DND-41 (cell line): Measurements from ENCODE around the gene MIS18BP1.

Experiments used
- ATAC-seq: fragments of 200-7000 bp; cut with Tn5 transposase; 3 replicates; pipeline ENCODE4 v1.9.1; 2021; ENCODE audit warnings: low read depth; ENCODE audit not compliant: insufficient read depth
- DNase-seq: peaks from one replicate; pipeline ENCODE4 v3.0.0-alpha.2; 2020
- H2AFZ ChIP-seq: 2 replicates; pipeline ENCODE4 v1.6.0; 2012; ENCODE audit warnings: low read depth, low read length
- H3K27ac ChIP-seq: 2 replicates; pipeline ENCODE4 v1.5.1; 2012; ENCODE audit warnings: low read length, inconsistent platforms
- H3K27me3 ChIP-seq: fragments of 200-600 bp; sonication (generic); 2 replicates; pipeline ENCODE4 v1.6.0; 2012; ENCODE audit warnings: low read length, mild to moderate bottlenecking, inconsistent platforms; ENCODE audit not compliant: insufficient read depth, poor library complexity
- H3K36me3 ChIP-seq: 2 replicates; pipeline ENCODE4 v1.5.1; 2012; ENCODE audit warnings: low read length, inconsistent platforms; ENCODE audit not compliant: insufficient read depth
- H3K4me1 ChIP-seq: 2 replicates; pipeline ENCODE4 v1.5.1; 2012; ENCODE audit warnings: mild to moderate bottlenecking, low read length; ENCODE audit not compliant: insufficient read depth
- H3K4me2 ChIP-seq: 2 replicates; pipeline ENCODE4 v1.6.0; 2012; ENCODE audit warnings: mild to moderate bottlenecking, moderate library complexity, low read length, inconsistent platforms; ENCODE audit not compliant: insufficient read depth
- H3K4me3 ChIP-seq, 2 experiments: fragments of 200-600 bp in 1 of 2; shearing (Covaris generic) in 1 of 2; 2 replicates each; pipeline ENCODE4 v1.5.1; 2012 to 2016; ENCODE audit warnings: inconsistent platforms in 2 of 2, low read length in 2 of 2, mild to moderate bottlenecking in 2 of 2, low read depth in 1 of 2, moderate library complexity in 1 of 2
- H3K79me2 ChIP-seq: 2 replicates; pipeline ENCODE4 v1.6.0; 2012; ENCODE audit warnings: low read length, inconsistent platforms; ENCODE audit not compliant: insufficient read depth
- H3K9ac ChIP-seq: 2 replicates; pipeline ENCODE4 v1.6.0; 2012; ENCODE audit warnings: low read depth, mild to moderate bottlenecking, inconsistent platforms, low read length, moderate library complexity
- H3K9me3 ChIP-seq: 2 replicates; pipeline ENCODE4 v1.5.1; 2012; ENCODE audit warnings: low read length, moderate library complexity, mild to moderate bottlenecking, inconsistent platforms; ENCODE audit not compliant: insufficient read depth, severe bottlenecking
- H4K20me1 ChIP-seq: 2 replicates; pipeline ENCODE4 v1.6.0; 2012; ENCODE audit warnings: low read length; ENCODE audit not compliant: insufficient read depth
- EZH2 ChIP-seq: IDR thresholded peaks from 3 replicates; pipeline ENCODE4 v1.6.1; 2012; ENCODE audit warnings: borderline replicate concordance, low read depth, mild to moderate bottlenecking, moderate library complexity, low read length, inconsistent platforms; ENCODE audit not compliant: severe bottlenecking
- TF ChIP-seq, protein P1 (sequence below): IDR thresholded peaks from 2 replicates; pipeline ENCODE4 v1.5.1; 2012; ENCODE audit warnings: borderline replicate concordance, low read length, moderate library complexity, mild to moderate bottlenecking; ENCODE audit not compliant: poor library complexity, severe bottlenecking; ENCODE audit errors: extremely low read depth

The MIS18BP1 gene

GRCh38 chr14:45185100-45185814 lies 67.7 kb downstream of the MIS18BP1 start:
- Histone ChIP-seq H3K9me3 (no peaks in the 10 kb centered on the region), H3K79me2 (no peaks in the 10 kb centered on the region), H3K9ac (no peak overlapping the region), H3K36me3 (peaks cover 28% of the 10 kb centered on the region), H3K27ac (no peak overlapping the region), H3K4me2 (no peak overlapping the region), H3K27me3 (no peaks in the 10 kb centered on the region), H2AFZ (no peak overlapping the region), H4K20me1 (no peaks in the 10 kb centered on the region), H3K4me3 (no peak overlapping the region), H3K4me1 (no peaks in the 10 kb centered on the region)
- no peak for DNase-seq
- no peak for TF ChIP-seq EZH2
- TF ChIP-seq, protein P1, sequence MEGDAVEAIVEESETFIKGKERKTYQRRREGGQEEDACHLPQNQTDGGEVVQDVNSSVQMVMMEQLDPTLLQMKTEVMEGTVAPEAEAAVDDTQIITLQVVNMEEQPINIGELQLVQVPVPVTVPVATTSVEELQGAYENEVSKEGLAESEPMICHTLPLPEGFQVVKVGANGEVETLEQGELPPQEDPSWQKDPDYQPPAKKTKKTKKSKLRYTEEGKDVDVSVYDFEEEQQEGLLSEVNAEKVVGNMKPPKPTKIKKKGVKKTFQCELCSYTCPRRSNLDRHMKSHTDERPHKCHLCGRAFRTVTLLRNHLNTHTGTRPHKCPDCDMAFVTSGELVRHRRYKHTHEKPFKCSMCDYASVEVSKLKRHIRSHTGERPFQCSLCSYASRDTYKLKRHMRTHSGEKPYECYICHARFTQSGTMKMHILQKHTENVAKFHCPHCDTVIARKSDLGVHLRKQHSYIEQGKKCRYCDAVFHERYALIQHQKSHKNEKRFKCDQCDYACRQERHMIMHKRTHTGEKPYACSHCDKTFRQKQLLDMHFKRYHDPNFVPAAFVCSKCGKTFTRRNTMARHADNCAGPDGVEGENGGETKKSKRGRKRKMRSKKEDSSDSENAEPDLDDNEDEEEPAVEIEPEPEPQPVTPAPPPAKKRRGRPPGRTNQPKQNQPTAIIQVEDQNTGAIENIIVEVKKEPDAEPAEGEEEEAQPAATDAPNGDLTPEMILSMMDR, result no peak
- no peak for ATAC-seq

GRCh38 chr14:45181806-45182205 lies 71.2 kb downstream of the MIS18BP1 start:
- Histone ChIP-seq H3K79me2 (no peaks in the 10 kb centered on the region), H3K9me3 (no peaks in the 10 kb centered on the region), H3K9ac (no peak overlapping the region), H3K27ac (no peak overlapping the region), H3K4me3 (no peak overlapping the region), H4K20me1 (no peaks in the 10 kb centered on the region), H2AFZ (no peak overlapping the region), H3K4me1 (no peaks in the 10 kb centered on the region), H3K36me3 (peaks cover 14% of the 10 kb centered on the region; the same call in 1 of the 2 replicates), H3K27me3 (no peaks in the 10 kb centered on the region), H3K4me2 (no peak overlapping the region)
- DNase-seq, result no peak
- ATAC-seq, result no peak
- no peak for TF ChIP-seq EZH2
- TF ChIP-seq, protein P1, result no peak

DNA sequence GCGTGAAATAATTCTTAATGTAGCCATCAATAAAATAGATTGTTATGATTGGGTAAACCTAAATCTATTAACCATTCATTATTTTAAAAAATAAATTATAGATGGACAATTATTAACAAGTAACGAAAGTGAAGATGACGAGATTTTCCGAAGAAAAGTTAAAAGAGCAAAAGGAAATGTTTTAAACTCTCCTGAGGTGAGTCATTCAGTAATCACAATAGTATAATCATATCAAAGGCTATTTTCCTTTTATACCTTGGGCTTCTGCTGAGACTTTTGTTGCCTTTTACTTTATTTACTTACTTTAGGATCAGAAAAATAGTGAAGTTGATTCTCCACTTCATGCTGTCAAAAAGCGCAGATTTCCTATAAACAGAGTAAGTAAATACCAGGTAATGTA lies 71.7 kb downstream of the MIS18BP1 start:
- Histone ChIP-seq H4K20me1 (no peaks in the 10 kb centered on the region), H3K9ac (no peak overlapping the region), H3K4me1 (no peaks in the 10 kb centered on the region), H3K27me3 (no peaks in the 10 kb centered on the region), H3K79me2 (no peaks in the 10 kb centered on the region), H3K9me3 (no peaks in the 10 kb centered on the region), H2AFZ (no peak overlapping the region), H3K27ac (no peak overlapping the region), H3K4me2 (no peak overlapping the region), H3K4me3 (no peak overlapping the region), H3K36me3 (peaks cover 11% of the 10 kb centered on the region; the same call in 1 of the 2 replicates)
- DNase-seq, result no peak
- TF ChIP-seq, protein P1, result no peak
- no peak for TF ChIP-seq EZH2
- ATAC-seq, result no peak

- ATAC-seq (no peak), DNase-seq (no peak)
- H3K27ac ChIP-seq, result no peak overlapping the region
- TF ChIP-seq EZH2, result no peak
- TF ChIP-seq, protein P1, result no peak
- H3K4me3 ChIP-seq, result no peak overlapping the region
- no peaks in the 10 kb centered on the region for H3K4me1 ChIP-seq
- H3K4me2 ChIP-seq, result no peak overlapping the region
- no peaks in the 10 kb centered on the region for H4K20me1 ChIP-seq
- H3K9ac ChIP-seq, result no peak overlapping the region
- H3K9me3 ChIP-seq, result no peaks in the 10 kb centered on the region
- no peaks in the 10 kb centered on the region for H3K79me2 ChIP-seq
- no peak overlapping the region for H2AFZ ChIP-seq
- no peaks in the 10 kb centered on the region for H3K27me3 ChIP-seq
- peaks cover 7% of the 10 kb centered on the region; the same call in 1 of the 2 replicates for H3K36me3 ChIP-seq
Observed at GRCh38 chr14:45177076-45177475, 75.9 kb downstream of the MIS18BP1 start.
